GM10847 (cell line): ENCODE results near the gene PTPRG.

Experiments used
- POLR2A ChIP-seq: IDR thresholded peaks from 2 replicates; pipeline ENCODE4 v1.6.1; 2011; ENCODE audit not compliant: insufficient read length; ENCODE audit errors: extremely low read depth

PTPRG gene

DNA sequence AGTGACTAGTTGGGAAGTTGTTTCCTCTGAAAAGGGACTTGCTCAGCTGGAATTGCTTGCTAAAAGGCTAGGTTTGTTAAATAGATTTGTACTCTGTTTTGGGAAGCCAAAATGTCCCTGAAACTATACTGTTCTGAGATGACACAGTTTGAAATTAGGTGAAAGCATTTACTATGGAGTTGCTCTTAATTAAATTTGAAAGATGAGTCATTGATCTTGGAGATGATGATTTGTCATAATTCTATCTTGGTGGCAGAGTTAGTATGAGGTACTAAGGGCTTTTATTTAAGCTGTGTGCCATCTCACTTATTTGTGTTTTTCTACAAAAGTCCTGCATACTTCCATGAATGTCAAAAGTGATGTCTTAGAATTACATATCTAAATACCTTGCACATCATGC lies 320.9 kb downstream of the PTPRG start:
- no peak for TF ChIP-seq POLR2A

DNA sequence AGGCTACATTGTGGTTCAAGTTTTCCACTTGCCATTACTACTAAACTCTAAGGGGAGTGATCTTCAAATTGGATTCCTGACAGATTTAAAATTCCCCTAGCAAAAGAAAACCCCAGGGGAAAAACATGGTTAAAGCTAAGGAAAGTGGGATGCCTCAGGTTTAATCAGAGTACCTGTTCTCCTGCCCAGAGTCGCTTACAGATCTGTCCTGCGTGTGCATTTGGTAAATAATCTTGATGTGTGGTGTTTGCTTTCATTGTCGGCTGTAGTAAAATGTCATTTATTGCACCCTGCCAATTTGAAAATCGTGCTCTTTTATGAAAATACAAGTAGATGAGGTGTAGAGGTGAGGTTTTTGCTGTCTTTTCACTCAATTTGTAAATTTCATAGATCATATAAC lies 323.4 kb downstream of the PTPRG start:
- no peak for TF ChIP-seq POLR2A

DNA sequence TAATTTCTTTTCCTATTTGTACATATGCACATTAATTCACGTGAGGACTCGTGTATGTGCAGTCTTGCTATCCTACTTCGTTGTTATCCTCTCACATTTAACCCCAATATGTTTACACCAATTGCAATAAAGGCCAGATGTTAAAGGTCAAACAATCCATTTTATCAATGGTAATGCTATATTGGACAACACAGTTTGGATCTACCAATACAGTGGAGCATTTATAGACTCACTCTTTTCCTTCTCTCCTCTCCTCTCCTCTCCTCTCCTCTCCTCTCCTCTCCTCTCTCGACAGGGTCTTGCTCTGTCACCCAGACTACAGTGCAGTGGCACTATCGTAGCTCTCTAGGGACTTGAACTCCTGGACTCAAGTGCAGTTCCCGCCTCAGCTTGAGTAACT lies 324.0 kb downstream of the PTPRG start:
- TF ChIP-seq POLR2A, result no peak

DNA sequence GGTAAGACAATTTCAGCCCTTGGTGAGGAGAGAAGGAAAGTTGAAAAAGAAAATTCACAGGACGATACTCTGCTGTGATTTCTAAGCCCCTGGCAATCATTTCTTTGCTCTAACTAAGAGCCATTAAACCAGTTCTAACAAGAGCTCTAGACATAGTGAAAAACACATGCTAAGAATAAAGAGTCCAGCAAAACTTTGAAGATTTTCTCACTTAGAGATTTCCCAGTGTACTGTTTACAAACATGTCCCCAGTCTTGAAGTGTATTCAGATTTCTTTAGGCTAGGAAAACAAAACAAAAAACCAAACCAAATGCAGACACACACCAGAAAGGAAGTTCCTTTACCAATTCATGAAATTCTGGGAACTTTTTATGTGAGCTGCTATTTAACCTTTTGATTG lies 325.8 kb downstream of the PTPRG start:
- no peak for TF ChIP-seq POLR2A

DNA sequence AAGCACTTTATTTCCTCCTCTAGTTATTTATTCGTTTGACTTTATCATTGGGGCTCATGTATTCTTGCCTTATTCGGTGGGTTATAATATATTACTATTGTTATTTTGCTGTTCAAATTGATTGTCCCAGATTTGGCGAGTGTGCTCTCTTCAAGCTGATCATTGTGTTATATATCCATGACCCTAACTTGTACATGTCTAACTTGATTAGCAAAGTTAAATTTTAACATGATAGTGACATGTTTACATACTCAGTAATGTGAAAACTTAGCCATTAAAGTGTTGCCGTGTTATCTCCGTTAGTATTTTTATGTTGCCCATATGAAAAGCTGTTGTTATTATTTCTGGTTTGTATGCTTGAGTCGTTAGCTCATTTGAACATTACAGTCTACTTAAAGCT lies 327.9 kb downstream of the PTPRG start:
- no peak for TF ChIP-seq POLR2A

DNA sequence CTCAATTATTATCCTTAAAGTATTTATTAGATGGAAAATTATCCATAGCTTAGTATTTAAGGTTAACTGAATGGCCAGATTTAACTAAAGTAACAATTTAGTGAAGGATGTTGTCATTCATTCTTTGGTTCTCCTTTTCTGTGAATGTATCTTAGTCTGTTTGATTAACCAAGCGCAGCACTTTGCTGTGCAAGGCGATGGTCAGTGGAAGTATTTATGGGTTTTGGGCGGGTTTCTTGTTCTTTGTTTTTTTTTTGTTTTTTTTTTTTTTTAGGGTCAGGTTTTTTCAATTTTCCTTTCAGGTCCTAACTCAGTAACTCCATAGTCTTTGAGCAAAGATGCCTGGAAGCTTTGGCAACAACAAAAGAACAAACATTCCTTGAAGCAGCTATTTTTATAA lies 328.8 kb downstream of the PTPRG start:
- TF ChIP-seq POLR2A, result no peak

DNA sequence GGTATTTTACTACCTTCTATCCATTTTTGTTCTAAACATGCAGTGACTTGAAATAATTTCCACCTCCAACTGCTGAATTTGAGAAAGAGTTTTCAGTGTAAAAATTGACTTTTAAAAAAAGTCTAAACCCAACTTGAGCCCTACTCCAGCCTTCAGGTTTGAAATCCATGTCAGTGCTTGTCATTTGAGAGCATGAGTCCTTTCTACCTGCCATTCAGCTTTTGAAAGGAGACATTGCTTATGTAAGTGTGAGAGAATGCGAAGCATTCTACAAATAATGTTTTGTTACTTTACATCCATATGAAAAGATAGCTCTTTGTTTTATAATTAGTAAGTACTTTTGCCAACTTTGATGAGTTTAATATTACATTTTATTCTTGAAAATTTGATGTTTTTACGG lies 329.2 kb downstream of the PTPRG start:
- no peak for TF ChIP-seq POLR2A

DNA sequence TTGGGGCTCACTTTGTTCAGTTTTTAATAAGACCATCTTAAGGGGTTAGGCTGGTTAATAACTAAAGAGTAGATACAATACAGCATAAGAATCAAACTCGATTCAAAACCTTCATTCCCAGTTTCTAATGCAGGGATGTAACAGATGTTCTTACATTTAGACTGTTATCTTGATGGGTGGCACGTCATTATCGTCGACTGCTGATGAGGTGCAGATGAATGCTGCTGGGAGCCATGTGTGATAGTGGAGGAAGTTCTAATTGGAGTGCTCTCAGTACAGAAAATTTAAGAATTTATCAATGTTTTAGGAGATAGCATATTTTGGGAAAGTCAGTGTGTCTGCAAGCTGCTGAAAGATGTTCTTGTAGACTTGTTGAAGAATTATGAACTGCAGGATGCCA lies 331.5 kb downstream of the PTPRG start:
- TF ChIP-seq POLR2A, result no peak

DNA sequence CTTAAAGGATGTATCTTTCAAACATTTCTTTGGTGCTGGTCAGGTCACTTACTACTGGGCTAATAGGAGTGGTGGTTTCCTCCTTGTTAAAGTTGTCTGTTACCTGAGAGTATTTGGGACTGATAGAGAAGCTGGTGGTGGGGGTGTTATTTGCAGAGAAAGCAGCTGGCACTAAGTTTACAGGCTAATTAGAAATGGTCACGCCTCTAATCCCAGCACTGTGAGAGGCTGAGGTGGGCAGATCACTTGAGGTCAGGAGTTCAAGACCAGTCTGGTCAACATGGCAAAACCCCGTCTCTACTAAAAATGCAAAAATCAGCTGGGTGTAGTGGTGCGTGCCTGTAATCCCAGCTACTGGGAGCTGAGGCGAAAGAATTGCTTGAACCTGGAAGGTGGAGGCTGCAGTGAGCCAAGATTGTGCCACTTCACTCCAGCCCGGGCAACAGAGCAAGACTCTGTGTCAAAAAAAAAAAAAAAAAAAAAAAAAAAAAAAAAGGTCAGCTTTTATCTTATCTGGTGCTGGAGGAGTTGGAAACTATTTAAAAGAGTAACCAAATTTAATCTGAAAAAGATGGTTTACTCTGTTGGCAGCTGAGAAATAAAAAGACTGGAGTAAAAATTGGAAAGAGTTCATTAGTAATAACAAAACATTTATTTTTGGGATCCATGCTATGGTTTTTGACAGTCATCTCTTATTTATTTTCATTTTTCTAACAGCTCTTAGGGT lies 332.6 kb downstream of the PTPRG start:
- TF ChIP-seq POLR2A, result no peak

DNA sequence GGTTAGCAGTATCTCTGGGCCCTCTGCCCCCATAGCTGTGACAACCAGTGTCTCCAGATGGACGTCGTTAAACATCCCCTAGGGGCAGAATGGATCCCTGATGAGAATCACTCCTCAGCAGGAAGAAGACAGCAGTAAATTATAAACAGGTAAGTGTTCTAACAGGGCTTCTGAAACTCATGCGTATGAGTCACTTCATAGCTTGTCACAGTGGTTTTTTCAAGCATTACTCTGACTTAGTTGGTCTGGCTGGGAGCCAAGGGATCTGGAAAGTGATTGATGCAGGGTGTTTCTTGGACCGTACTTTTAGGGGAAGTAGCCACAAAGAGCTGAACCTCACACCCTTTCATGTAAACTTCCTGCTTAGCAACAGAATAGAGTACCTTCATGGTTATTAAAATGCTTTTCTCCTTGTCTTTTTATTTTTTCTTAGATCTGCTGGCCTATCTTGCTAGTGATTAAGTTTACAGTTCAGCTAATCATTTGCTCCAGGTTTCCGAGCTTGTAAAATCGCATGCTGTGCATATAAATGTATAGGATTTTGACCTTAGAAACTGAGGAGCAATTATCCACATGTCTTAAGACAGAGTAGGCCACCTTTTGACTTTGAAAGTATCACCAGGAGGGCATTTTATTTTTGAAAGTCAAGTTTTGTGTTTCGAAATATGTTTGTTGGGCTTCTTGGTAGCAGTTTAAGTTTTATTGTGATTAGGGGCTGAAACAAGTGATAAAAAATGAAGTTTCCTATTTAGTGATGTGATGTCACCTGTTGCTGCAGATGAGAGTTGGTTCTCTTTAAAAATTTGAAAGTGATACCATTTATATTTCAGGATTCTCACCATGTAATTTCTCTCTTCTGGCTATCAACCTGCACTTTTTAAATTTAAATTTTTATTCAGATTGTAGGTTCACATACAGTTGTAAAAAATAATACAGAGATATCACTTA lies 333.9 kb downstream of the PTPRG start:
- no peak for TF ChIP-seq POLR2A

DNA sequence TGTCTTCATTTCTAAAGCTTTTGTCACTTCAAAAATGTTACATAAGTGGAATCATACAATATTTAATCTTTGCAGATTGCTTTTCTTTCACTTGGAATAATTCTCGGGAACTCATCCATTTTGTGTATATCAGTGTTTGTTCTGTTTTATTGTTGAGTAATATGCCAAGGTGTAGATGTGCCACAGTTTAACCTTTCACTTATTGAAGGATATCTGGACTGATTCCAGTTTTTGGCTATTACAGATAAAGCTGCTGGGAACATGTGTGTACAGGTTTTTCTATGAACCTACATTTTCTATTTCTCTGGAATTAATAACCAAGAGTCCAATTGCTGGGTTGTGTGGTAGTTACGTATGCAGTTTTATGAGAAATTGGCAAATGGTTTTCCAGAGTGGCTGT lies 334.9 kb downstream of the PTPRG start:
- no peak for TF ChIP-seq POLR2A

DNA sequence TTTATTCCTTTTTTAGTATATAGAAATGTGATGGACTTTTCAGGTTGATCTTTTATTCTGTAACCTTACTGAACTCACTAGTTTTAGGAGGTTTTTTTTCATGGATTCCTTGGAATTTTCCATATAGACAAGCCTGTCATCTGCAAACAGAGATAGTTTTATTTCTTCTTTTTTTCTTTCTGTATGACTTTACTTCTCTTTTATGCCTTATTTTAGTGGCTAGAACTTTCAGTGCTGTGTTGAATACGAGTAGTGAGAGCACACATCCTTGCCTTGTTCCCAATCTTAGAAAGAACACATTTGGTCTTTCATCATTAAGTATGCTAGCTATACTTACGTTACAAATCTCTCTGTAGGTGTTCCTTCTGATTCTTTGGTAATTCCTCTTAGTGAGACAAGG lies 336.5 kb downstream of the PTPRG start:
- TF ChIP-seq POLR2A, result no peak

DNA sequence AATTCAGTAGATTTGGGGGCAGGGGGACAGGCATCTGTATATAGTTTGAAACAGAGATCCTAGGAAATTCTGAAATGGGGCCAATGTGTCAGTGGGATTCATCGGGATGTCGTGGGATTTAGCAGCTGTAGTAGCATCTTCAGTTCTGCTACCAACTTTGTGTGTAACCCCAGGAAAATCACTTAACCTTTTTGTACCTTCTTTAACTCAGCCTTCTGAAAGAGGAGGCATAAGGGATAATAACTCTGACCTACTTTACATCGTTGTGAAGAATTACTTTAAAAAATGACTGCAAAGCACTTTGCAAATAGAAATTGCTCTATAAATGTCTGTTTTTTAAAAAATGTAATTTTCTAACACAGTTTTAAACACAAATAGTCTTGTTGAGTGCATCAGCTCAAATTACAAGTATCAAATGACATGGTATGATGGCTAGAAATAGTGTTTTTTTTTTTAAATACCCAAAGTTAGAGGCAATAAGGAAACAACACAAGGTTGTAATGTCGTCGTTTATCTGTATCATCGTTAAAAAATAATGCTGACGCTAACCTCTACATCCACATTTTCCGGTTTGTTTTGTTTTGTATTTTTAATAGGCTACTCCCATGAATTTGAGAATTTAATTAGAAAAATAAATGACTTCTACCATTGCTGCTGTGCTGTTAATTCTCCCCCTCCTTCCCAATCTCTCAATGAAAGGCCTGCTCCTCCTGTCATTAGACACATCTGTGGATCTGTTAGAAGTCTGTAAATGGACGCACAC lies 338.5 kb downstream of the PTPRG start:
- no peak for TF ChIP-seq POLR2A

DNA sequence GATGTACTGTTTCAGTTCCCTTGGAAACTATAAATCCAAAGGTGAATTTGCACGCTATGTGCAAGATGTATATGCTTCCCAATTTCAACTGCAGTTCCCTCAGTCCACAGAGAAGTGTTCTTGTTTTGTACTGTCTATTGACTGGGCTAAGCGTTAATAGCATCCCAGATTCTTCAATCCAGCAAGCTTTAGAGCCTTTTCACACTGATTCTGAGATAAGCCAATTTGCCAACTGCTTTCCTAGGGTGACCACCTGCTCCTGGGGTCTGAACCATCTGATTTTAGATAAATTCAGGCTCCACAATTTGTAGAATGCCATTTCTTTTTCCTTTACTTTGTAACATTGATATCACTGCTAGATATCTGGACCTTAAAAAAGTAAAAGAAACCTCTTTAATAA lies 340.1 kb downstream of the PTPRG start:
- no peak for TF ChIP-seq POLR2A

DNA sequence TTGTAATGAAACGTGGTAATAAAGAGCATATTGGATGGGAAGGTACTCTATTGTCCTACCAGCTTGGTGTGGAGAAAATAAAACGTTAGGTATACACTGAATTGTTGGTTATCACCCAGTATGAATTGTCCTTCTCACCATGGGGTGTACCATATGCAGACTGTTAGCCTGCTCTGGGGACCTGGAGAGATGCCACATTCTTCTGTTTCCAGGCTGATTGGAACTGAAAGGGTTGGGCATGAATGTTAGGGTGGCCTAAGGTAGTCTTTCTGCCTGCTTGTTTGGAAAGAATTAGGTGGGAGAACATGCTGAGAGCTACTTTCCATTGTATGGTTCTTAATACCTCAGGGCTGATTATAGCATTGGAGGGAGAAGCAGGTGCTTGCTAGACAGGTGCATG lies 340.6 kb downstream of the PTPRG start:
- no peak for TF ChIP-seq POLR2A

DNA sequence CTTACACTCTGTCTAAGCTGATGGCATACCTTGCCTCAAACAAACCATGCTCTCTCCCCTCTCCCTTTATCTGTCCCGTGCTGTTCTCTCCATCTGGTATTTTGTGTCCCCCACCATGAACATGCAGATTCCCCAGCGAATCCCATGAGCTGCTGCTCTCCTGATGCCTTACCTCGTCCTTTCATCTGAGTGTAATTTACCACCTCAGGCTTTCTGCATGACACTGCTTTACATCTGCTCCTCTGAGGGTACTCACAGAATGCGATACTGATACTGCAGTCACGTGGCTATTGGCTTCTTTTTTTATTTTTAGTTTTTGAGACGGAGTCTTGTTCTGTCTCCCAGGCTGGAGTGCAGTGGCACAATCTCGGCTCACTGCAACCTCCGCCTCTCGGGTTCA lies 341.7 kb downstream of the PTPRG start:
- no peak for TF ChIP-seq POLR2A
